NOMO-1 treated with DMSO at 0.1 percent for 48 hours (cell line): ENCODE data around the gene CSTA.

Experiments used
- DNase-seq: peaks from one replicate; lab custom pipeline; 2025; ENCODE audit not compliant: unreplicated experiment; lab: John Stamatoyannopoulos, UW

The CSTA gene

GRCh38 chr3:122324871-122325323 is at the start of gene CSTA:
TSS of gene CSTA (plus strand) at chr3:122325248. CDS start at chr3:122325293, 45 bp downstream.
- peak; percentile 83 for DNase-seq

- DNase-seq, result no peak
Observed at GRCh38 chr3:122281891-122282290, 43.2 kb upstream of the CSTA start.

- no peak for DNase-seq
Observed at GRCh38 chr3:122283796-122284445, 41.1 kb upstream of the CSTA start.

GRCh38 chr3:122284486-122284885 is 40.6 kb upstream of the CSTA start:
- no peak for DNase-seq

- no peak for DNase-seq
Observed at GRCh38 chr3:122294359-122294758, 30.7 kb upstream of the CSTA start.

- DNase-seq, result peak; percentile 89
Observed at GRCh38 chr3:122295266-122296062, 29.6 kb upstream of the CSTA start.

- DNase-seq, result no peak
Observed at GRCh38 chr3:122298239-122298638, 26.8 kb upstream of the CSTA start.

GRCh38 chr3:122299215-122299614 is 25.8 kb upstream of the CSTA start:
- DNase-seq, result no peak

- DNase-seq, result peak; percentile 46
Observed at GRCh38 chr3:122299872-122300460, 25.1 kb upstream of the CSTA start.

GRCh38 chr3:122301063-122301462 is 24.0 kb upstream of the CSTA start:
- DNase-seq, result peak; percentile 51

GRCh38 chr3:122305818-122306621 is 19.0 kb upstream of the CSTA start:
- peak; percentile 33 for DNase-seq

- DNase-seq, result no peak
Observed at GRCh38 chr3:122306622-122306953, 18.5 kb upstream of the CSTA start.

GRCh38 chr3:122307094-122307687 is 17.9 kb upstream of the CSTA start:
- DNase-seq, result no peak

GRCh38 chr3:122307976-122308375 is 17.1 kb upstream of the CSTA start:
- DNase-seq, result peak; percentile 53

- DNase-seq, result no peak
Observed at GRCh38 chr3:122310361-122310760, 14.7 kb upstream of the CSTA start.

- DNase-seq, result no peak
Observed at GRCh38 chr3:122312826-122313225, 12.2 kb upstream of the CSTA start.

- DNase-seq, result no peak
Observed at GRCh38 chr3:122313281-122313680, 11.8 kb upstream of the CSTA start.

GRCh38 chr3:122314228-122314876 is 10.7 kb upstream of the CSTA start:
- DNase-seq, result no peak

- no peak for DNase-seq
Observed at GRCh38 chr3:122315619-122316018, 9.4 kb upstream of the CSTA start.

- no peak for DNase-seq
Observed at GRCh38 chr3:122316368-122316767, 8.7 kb upstream of the CSTA start.
